ENCODE measurements around the gene PROX1.

Gene PROX1, protein sequence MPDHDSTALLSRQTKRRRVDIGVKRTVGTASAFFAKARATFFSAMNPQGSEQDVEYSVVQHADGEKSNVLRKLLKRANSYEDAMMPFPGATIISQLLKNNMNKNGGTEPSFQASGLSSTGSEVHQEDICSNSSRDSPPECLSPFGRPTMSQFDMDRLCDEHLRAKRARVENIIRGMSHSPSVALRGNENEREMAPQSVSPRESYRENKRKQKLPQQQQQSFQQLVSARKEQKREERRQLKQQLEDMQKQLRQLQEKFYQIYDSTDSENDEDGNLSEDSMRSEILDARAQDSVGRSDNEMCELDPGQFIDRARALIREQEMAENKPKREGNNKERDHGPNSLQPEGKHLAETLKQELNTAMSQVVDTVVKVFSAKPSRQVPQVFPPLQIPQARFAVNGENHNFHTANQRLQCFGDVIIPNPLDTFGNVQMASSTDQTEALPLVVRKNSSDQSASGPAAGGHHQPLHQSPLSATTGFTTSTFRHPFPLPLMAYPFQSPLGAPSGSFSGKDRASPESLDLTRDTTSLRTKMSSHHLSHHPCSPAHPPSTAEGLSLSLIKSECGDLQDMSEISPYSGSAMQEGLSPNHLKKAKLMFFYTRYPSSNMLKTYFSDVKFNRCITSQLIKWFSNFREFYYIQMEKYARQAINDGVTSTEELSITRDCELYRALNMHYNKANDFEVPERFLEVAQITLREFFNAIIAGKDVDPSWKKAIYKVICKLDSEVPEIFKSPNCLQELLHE

DNA sequence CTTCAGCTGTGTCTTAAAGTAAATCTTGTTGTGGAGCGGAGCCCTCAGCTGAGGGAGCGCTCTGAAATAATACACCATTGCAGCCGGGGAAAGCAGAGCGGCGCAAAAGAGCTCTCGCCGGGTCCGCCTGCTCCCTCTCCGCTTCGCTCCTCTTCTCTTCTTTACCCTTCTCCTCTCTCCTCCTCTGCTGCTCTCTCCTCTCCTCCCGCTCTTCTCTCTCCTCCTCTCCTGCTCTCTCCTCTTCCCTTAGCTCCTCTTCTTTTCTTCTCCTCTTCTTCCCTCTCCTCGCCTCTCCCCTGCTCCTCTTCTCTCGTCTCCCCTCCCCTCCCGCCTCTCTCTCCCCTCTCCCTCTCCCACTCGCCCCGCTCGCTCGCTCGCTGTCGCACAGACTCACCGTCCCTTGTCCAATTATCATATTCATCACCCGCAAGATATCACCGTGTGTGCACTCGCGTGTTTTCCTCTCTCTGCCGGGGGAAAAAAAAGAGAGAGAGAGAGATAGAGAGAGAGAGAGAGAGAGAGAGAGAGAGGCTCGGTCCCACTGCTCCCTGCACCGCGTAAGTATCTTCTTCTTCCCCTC is at the start of gene PROX1:
TSS of gene PROX1 (plus strand) at position 47 of the 580 bp plus-strand sequence. CDS start 8,563 bp downstream, outside the sequence.
- DNase-seq (ENCODE audit: low spot score), result no peak

DNA sequence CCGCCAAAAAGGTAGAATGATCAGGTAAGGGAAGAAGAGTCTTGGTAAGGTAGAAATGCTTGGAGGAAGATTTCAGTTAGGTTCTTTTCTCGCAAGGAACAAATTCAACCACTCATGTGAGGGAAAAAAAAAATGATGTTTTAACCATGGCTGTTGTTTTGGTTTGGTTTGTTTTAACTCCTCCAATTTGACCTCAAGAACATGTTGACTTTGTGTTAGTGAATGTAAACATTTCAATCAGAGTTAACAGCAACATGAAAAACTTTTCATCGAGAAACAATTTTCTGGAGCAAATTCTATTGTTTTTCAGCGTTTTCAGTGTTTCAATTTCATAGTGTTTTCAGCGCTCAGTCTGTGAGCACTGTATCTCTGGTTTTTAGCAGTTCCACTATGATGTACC is 49.0 kb upstream of the PROX1 start:
- DNase-seq (ENCODE audit: low spot score), result no peak

DNA sequence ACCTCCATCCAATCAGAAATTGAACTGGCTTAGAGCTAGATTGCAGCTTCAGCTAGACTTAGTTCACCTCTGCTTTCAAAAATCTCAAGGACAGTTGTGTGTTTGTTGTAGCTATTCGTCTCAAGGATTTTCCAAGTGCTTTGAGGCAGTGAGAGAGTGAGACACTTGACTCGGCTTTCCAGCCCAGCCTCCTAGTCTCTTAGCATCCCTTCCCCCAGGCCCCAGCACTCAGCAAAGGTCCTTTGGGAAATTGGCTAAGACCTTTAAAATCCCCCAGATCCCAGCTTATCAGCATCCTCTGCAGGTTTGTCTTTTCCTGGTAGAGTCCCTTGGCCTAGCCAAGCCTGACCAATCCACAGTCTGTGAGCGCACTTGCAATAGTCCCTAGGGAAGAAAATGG is 47.9 kb upstream of the PROX1 start:
- no peak for DNase-seq (ENCODE audit: low spot score)

DNA sequence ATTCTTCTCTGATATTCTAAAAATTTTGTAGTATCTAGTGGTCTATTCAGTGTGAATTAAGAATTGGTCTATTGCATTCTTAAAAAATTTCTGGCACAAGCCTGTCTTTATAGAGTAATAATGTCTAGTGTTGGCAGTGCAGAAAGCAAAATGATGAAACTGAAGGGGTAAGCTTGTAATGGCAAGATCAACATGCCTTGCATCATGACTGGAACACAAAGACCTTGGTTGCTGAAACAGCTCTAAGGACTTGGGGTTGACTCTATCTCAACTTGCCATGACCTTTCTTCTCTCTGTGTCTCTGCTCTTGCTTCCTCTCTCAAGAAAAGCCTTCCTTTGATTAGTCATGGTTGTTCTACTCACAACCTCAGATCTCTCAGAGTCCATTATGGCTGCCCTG is 46.8 kb upstream of the PROX1 start:
- no peak for DNase-seq (ENCODE audit: low spot score)

DNA sequence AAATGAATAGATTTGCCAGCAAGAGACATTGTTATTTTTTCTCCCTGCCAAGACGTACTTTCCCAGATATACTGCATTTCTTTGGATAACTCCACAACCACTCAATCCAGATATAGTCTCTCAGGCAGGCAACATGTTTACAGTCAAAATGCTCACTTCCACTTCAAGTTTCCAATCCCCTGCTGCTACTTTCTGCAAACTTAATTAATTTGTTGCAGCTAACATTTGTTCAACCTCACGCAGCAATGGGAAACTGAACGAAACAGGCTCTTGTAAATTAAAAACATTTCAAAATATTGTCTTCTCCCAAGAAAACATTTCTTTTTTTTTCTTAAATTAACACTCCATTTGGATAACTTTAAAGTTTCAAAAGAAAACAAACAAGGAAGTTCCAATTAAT is 45.7 kb upstream of the PROX1 start:
- DNase-seq (ENCODE audit: low spot score), result no peak

DNA sequence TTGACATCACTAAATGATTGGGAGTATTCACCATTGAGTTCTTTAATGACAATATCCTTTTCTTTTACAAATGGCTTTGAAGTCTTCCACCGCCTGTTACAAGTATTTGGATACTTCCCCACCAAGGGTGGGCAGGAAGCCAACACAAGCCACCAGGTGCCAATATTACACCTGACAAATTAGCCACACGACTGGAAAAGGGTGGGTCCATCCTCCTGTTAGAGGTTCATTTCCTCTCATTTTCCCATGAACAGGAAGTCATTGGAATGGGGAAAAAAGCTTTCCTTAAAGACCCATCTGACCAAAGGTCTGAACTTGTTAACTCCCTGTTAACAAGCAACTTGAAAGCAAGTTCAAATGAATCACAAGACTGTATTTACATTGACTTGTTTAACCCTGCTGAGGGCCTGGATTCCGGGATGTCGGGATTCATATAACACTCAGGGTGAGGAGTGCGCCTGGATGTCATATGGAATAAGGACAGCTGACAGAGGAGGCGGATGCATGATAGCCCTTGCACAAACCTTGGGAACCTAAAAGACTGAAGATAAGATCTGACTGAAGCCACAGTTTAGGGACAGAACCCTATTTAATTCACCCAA is 40.5 kb upstream of the PROX1 start:
- no peak for DNase-seq (ENCODE audit: low spot score)

DNA sequence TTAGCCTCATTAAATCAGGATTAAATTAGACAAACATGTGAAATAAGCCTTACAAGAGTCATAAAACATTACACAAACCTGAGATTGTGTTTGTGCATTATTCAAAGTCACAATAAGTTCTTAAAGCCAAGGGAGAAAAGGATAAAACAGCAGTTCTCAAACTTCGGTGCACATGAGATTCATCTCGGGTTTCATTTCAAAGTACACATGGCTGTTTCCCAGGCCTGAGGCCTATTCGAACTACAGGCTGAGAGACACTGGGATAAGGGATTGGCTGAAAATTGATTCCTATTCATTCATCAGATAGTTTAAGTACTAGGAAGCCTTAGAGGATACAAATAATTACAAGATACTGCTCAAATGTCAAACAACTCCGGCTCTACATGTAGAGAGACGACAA is 35.9 kb upstream of the PROX1 start:
- DNase-seq (ENCODE audit: low spot score), result no peak

DNA sequence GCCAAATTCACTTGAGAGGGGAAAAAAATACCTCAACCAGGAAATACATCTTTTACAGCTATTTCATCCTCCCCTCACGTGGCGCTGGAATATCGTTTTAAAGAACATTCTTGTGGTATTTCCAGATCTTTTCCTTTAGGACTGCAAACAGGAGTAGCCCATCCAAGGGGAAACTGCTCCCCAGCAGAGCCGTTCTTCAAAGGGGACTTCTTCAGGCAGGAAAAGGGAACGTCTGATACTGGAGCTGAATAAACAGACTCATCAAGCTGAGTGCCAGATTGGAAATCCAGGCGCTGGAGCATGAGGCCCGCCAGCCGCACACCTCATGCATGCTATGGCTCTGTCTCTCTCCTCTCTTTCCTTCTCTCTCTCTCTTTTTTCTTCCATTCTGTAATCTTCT is 34.0 kb upstream of the PROX1 start:
- no peak for DNase-seq (ENCODE audit: low spot score)

DNA sequence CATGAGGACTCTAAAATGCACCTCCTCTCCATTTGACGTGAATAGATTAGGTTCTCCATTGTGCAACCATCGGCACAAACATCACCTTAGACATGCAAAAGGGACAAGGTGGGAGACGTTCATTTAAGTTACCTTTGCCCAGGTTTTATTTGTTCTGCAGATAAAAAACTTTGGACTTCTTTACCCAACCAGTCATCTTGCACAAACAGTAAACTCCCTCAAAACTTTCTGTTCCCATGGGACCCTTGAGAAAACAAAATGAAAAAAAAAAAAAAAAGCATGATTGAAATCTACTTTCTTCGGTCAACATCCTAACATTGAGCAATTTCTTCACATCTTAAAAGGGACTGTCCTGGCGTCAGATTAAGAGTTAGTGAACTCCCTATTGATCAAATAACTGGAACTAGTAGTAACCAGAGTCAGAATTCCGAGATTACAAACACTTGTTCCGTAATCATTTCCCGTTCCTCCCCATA is 31.4 kb upstream of the PROX1 start:
- DNase-seq (ENCODE audit: low spot score), result no peak

DNA sequence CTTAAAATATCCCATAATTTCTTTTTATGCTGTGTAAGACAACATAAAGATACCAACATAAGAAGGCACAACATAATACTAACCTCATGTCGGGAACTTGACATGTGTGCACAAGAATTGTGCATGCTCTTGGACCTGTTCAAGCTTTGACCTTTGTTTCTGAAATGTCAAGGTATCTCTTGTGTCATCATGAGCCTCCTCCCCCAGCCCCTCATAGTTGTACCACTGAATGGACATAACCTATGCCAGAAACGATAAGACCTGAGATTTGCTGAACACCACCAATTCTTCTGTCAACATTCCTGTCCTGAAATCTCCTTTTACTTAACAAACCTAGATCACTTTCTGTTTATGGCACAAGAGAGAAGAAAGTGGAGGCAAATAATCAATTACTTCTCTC is 29.4 kb upstream of the PROX1 start:
- DNase-seq (ENCODE audit: low spot score), result no peak

DNA sequence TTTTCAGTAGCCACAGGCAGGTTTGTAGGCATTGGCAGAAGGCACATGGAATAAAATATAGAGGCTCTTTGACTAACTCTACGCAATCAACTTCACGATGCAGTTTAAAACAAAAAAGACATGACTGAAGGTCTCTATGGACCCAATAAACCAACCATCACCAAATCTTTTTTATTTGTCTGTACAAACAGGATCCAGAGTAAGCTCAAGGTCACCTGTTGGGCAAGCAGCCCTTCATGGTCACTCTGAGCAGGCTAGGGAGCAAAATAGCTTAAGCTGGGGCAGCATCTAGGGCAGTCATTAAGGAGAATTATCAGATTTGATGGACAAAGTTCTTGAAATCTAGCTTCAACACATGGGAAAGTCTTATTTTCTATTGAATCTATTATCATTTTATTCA is 26.8 kb upstream of the PROX1 start:
- DNase-seq (ENCODE audit: low spot score), result no peak

DNA sequence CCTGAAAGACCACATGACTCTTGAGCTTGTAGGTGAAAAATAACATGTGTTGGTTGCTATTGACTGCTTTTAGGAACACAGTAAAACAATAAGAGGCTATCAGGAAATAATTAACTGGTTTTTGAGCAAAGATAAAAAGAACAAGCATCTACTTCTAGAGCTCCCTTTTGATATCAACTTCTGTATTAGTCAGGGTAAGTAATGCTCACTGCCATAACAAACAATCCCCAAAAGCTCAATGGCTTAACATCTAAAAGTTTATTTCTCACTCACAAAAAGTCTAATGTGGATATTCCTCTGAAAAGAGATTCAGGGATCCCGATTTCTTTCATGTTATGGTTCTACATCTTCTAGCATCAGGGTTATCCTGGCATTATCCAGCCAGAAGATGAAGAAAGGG is 25.3 kb upstream of the PROX1 start:
- no peak for DNase-seq (ENCODE audit: low spot score)

DNA sequence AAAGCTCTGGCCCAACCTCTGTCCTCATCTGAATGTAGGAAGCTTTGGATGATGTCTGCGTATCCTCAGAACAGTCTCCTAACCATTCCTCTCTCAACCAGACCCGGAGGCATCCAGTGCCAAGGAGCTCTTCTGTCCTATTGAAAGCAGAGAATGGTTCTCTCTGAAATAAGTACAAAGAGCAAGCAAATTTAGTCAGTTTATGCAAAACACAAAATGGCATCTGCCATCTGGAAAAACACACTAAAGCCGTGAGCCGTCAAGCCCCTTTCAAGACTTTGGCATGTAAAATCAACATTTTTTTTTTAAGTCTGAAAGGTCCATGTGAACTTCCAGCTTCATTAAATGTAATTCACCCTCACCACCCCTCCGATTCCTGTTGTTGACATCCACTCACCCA is 21.7 kb upstream of the PROX1 start:
- no peak for DNase-seq (ENCODE audit: low spot score)

DNA sequence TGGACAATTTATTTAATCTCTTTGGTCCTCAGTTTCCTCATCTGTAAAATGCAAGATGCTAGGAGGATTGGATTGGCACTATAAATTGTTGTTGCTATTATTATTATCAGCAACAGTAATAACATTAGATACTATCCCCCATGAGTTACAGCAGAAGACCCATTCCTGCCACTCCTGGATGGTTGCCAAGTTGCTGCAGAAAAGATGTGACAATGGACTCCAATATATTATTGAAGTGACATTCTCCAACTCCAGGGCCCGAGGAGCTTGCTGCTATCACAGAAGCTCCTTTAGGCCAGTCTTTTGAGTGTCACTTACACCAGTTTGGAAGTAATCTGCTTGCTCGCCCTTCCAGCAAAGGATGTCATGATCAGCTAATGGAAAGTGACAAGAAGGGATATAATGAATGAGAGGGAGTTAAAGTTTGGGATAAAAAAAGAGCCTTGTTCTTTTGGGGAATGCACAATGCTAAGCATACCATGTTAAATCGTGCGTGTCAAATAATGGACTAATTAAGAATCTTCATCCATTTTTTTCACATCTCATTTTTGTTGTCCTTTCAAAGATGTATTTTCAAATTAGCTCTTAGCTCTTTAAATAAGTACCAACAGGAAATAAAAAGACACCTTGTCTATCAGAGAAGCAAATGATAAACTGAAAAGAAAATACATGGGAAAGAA is 19.5 kb upstream of the PROX1 start:
- DNase-seq (ENCODE audit: low spot score), result no peak

DNA sequence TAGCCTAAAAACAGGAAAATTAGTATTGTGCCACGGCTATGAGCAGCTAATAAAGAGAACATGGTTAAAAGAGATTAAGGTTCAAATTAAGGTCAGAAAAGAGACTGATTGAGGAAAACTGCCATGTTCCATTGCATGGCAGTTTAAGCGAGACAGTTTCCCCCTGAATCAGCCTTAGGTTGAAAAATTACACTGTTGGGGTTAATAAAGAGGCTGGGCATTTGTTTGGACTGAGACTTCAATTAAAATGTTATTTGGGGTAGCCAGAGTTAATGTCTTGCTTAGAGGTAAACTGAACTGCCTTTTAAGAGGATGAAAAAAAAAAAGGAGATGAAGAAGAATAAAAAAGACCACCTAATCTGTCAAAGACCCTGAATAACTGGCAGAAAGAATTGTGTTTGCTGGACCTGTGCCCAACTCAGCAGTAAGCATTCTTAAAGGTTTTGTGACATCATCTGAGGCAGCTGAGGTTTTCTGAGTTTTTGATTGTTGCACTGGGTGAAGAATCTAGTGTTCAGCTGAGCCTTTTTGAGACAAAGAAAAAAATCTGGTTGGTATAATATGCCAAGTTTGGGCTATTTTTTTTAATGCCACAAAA is 17.7 kb upstream of the PROX1 start:
- DNase-seq (ENCODE audit: low spot score), result no peak

DNA sequence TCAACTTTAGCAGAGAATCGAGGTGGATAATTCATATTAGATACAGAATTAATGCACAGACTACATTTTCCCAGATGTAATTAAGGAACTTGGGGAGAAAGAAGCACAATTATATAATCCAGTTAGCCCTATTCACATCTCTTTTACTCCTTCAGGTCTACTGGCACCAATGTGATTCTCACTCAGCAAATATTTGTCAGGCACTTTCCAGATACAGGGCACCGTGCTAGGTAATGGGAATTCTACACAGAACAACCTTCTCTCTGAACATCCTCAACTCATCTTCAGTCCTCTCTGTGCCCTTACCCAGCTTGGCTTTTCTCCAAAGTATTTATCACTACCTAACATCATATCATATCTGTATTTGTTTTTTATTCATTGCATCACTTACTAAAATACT is 15.6 kb upstream of the PROX1 start:
- no peak for DNase-seq (ENCODE audit: low spot score)

DNA sequence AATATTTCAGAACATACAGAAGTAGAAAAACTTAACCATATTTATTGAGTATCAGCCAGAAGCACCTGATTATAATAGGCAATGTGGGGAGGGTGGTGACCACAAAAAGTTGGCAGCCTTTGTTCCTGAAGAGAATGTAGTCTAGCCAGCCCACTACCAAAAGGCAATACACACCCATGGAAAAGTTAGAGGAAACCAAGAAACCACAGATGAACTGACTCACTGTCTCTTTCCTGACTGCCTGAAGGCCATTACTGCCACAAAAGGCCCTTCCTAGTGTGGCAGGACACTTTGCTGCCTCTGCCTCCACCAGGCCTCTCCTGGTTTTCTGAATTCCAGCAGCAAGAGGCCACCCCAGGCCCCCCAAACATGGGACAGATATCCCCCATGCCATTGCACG is 14.6 kb upstream of the PROX1 start:
- DNase-seq (ENCODE audit: low spot score), result no peak

DNA sequence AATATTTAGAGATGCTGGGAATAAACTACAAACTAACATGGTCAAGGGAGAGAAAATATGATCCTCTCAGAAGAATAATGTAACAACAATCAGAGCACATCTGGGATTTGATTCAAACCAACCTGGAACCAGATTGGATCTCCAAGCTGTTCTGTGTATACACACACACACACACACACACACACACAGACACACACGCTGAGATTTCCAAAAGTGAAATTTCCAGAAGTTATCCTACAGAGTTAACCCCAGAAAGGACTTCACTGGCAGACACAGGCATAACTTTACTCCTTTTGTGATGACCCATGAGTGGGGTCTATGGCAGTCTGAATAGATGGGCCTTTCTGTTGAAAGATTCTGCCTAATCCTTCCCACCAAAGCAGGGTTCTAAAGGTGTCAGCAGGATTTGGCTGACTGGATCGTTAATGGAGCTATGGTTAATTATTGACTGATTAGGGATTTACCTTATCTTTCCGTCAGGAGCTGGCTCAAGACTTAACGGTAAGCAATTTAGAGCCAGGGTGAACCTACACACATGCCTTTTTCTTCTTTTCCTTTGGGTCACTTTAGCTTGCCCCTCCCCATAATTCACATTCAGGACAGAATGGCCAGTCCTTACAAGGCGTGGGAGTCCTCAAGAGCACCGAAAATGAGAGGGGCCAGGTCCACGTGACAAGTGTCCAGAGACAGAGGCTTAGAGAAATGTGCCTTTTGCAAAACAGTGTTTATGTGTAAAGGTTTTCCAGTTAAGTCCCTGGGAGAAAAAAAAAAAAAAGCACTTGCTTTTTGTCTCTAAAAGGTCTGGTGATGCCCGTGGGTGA is 10.9 kb upstream of the PROX1 start:
- DNase-seq (ENCODE audit: low spot score), result no peak

DNA sequence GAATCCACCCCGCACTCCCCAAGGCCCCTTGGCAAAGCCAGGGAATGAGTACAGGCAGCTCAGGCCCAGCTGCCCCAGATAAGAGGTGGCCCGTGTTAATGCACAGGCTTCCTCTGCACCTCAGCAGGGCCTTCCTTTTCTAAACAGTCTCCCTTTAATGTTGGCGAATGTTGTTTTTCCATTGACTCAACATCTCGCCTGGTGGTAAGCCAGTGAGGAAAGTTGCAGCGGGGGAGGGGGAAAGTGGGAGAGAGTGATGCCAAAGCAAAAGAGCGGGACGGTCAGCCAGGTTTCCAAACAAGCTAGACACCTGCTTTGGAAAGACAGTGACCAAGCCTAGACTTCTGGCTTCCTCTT is 10.3 kb upstream of the PROX1 start:
- DNase-seq (ENCODE audit: low spot score), result no peak

DNA sequence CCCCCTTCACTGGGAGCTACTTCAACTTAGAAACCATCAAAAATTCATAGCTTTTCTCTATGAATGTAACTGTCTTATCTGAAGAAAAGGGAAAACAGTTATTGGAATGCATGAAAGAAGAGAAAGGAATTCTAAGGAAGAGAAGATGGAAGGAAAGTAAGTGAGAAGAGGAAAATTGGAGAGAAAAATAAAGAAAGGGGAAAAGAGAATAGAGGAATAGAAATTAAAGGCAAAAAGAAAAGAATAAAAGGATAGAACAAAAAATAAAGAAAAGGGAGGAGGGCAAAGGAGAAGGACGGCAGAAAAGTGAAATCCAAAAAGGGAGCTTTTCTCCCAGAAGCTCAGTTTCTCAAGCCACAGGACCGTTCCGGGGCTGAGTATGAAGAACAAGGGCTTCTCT is 9.9 kb upstream of the PROX1 start:
- DNase-seq (ENCODE audit: low spot score), result no peak
